Fibroblast of peridontal ligament (primary cell): ENCODE results near the gene DNAL1.
"Not testable (repeated sequence)": the region's sequence is repeated elsewhere in the genome, so short reads cannot be mapped to it uniquely, and the experiment has no call there.

ENCODE experiments used
- DNase-seq: peaks from one replicate; pipeline ENCODE4 v3.0.0-alpha.2; 2010; ENCODE audit errors: extremely low read depth

DNAL1 gene

DNA sequence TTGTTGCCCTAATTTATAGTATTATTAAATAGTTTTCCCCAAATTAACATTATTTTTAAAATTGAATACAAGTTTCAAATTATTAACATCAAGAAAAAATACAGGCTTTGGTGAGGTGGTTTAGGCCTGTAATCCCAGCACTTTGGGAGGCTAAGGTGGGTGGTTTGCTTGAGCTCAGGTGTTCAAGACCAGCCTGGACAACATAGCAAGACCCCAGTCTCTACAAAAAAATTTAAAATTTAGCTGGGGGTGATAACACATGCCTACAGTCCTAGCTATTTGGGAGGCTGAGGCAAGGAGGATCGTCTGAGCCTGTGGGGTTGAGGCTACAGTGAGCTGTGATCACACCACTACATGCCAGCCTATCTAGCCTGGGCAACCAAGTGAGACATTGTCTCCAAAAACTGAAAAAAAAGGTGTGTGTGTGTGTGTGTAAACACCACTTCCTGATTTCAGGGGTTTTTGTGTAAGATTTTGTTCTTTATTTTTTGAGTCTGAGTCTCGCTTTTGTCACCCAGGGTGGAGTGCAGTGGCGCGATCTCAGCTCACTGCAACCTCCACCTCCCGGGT lies 3.9 kb upstream of the DNAL1 start:
- no peak for DNase-seq

DNA sequence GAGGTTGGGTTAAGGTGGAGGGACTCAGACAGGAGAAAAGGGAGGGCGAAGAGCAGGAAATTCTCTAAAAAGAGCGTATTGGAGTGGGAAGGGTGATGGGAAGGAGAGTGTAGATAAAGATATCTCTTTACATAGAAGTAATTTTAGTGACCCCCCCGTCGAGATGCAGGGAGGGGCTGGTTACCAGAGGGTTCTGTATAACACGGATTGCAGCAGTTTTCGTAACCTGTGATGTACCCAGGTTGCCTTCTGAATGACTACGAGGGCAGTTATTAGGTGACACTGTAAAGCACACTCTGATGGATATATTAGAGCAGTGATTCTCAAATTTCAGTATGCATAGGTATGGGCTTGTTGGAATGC lies 443 bp downstream of the DNAL1 start:
- no peak for DNase-seq

DNA sequence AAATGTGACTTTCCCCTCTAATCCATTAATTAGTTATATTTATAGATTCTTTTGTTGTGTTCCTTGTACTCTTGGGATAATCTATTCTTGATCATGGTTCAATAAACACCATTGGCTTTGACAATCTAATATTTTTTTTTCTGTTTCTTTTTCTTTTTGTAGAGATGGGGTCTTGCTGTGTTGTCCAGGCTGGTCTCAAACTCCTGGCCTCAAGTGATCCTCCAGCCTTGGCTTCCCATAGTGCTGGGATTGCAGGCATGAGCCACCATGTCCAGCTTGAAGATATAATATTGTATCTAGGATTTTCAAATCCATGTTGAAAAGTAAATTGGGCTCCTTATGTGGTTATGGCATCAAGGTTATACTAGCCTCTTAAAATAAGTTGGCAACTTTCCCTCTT lies 6.2 kb downstream of the DNAL1 start:
- DNase-seq: no peak

DNA sequence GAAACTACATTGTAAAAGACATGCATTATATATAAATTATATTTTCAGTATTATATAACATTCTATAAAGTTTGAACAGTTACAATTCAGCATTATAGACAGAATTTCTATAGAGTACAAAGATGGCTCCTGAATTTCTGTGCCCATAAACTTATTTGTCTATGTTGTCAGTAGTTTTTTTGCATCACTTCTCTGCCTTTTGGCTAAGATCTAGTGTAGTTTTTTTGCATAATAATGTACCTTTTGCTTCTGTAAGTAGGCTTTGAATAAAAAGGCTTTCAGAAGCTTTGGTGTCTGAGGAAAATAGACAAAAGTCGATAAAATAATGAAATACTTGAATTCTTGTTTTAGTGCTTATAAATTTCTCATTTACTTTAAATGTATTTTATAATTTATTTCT lies 11.1 kb downstream of the DNAL1 start:
- no peak for DNase-seq

DNA sequence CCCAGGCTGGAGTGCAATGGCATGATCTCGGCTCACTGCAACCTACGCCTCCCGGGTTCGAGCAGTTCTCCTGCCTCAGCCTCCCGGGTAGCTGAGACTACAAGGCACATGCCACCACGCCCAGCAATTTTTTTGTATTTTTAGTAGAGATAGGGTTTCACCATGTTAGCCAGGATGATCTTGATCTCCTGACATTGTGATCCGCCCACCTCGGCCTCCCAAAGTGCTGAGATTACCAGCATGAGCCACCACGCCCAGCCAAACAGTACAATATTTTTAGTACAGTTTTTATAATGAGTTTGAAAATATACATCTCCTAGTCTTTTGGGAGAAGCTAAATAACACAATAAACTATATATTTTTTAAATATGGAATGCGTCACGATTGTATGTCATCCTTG lies 14.4 kb downstream of the DNAL1 start:
- not testable (repeated sequence) for DNase-seq

DNA sequence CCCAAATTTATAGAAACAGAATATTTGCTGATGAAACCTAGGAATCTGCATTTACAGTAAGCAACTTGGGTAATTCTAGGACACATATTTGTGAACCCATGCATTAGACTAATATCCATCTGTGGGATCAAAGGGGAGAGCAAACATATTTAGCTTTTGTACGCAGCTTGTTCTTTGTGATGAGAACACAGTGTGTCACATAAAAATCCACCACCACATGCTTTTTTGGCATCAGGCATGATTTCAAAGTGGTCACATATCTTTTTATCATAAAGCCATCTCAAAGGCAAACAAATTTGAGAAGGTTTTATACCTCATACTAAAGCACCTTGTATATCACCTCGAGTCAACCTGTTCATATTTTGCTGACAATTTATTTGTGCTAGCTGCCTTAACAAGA lies 15.7 kb downstream of the DNAL1 start:
- no peak for DNase-seq

DNA sequence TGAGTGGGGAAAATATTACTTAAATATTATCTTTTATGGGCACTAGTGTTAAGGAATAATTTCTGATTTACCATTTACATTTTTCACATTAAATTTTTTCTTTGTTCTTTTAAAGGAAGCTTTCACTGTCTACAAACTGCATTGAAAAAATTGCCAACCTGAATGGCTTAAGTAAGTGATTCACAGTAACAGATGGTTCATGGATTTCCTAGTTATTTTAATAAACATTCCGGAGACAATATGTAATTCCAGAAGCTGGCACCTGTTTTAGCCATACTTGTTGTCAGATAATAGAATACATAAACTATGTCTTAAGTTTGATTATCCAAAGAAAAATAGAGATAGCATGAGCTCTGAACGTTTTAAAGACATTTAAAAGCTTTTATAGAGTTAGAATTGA lies 17.1 kb downstream of the DNAL1 start:
- DNase-seq: peak; percentile 33

DNA sequence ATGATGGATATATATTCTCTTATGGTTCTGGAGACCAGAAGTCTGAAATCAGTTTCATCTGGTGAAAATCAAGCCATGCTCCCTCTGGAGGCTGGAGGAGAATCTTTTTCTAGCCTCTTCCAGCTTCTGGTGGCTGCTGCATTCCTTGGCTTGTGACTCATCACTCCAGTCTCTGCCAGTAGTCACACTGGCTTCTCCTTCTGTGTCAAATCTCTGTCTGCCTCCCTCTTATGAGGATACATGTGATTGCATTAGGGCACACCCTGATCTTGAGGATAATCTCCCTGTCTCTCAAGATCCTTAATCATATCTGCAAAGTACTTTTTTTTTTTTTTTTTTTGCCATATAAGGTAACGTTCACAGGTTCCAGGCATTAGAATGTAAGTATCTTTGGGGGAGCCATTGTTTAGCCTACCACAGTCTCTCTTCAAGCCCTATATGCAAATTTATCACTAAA lies 17.7 kb downstream of the DNAL1 start:
- peak; percentile 94 for DNase-seq

DNA sequence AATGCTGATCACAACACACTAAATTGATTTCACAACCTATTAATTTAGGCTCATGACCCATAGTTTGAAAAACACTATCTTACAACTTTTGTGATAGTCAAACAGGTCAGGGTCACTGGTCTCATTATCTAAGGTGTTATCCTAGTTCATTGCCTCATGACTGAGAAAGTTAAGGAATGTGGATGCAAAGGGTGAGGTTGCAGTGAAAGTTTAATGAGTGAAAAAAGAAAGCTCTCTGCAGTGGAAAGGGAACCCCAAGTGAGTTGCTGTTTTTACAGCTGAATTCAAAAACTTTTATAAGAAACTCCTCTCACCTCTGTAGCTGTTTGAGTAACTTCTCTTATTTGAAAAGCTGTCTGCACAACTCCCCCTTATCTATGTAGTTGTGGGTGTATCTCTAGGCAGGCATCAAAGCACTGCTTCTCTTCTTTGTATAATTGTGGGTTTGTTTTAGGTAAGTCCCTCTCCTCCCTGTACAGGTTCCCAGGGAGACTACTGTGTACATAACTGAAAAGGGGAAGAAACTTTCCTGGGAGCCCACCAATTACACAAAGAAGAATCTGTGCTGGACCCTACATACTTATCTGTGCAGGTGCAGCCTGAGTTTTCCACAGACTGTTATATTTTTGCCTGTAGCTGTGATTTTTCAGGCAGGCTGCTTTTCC lies 18.9 kb downstream of the DNAL1 start:
- no peak for DNase-seq

DNA sequence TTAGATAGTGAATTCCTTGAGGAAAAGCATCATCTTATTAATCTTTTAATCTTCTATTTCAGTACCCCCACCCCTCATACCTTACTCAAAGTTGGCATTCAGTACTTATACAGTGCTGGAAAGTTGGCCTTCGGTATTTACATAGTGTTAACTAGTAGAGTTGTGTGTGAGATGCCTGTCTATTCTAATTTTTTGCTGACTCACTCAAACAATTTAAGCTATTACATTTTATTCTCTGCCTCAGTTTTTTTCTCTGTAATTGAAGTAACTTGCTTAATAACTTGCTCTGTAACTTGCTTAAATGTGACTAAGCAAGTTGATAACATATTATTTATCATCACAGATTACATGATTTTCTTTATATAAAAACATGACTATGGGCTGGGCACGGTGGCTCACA lies 20.3 kb downstream of the DNAL1 start:
- DNase-seq: no peak

DNA sequence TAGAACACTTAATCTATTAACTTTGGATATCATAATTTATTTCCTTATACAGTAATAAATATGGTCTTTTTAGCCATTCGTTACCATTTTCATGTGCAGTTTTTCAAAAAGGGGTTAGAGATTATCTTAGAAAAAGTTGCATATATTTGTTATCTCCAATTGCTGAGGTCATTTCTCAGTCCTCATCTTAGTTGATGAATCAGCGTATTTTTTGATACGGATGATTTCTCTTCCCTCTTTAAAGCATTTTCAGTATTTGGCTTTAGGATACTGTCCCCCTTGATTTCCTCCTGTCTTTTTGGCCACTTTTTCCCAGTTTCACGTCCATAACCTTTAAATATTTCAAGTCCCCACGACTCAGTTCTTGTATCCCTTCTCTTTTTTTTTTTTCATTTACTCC lies 21.8 kb downstream of the DNAL1 start:
- no peak for DNase-seq

DNA sequence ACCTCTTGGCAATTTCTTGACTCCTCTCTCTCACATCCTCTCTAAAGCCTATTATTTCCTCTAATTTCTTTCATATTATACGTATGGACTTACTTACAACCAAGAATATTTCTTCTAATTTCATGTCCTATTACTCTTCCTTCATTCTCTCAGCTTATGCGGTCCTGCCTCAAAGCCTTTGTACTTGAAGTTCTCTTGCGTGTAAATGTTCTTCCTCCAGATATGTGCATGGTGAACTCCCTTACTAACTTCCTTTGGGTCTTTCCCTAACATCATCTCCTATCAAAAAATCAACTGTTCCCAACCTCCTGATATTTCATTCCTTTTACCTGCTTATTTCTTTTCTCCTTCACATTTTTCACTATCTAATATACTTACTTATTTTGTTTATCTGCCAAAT lies 23.1 kb downstream of the DNAL1 start:
- no peak for DNase-seq

DNA sequence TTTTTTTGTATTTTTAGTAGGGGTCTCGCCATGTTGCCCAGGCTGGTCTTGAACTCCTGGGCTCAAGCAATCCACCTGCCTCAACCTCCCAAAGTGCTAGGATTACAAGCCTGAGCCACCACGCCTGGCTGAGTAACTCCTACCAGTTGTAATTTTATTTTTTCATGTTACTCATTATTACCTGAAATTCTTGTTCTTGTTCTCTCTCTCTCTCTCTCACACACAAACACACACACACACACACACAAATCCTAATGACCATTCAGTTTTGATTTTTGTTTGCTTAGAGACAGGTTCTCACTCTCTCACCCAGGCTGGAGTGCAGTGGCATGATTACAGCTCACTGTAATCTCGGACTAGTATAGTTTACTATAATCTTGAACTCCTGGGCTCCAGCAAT lies 30.2 kb downstream of the DNAL1 start:
- DNase-seq: no peak

DNA sequence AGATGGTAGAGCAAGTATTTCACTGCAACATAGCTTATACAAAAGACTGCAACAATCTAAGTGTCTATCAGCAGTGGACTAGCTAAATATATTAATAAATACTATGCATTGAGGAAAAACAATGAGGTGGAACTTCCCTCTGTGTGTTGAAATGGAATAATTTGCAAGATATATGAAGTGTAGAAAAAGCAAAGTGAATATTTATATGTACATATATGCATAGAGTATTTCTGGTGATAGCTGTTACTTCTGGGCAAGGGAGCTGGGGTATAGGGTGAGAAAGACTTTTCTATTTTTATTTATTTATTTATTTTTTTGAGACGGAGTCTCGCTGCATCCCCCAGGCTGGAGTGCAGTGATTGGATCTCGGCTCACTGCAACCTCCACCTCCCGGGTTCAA lies 33.9 kb downstream of the DNAL1 start:
- no peak for DNase-seq

DNA sequence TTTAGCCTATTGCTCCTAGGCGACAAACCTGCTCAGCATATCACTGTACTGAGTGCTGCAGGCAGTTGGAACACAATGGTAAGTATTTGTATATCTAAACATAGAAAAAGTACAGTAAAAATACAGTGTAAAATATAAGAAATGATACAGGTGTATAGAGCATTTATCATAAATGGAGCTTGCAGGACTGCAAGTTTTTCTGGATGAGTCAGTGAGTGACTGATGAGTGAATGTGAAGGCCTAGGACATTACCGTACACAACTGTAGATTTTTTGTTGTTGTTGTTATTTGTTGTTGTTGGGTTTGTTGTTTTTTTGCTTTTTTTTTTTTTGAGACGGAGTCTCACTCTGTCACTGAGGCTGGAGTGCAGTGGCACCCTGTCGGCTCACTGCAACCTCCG lies 36.0 kb downstream of the DNAL1 start:
- no peak for DNase-seq

DNA sequence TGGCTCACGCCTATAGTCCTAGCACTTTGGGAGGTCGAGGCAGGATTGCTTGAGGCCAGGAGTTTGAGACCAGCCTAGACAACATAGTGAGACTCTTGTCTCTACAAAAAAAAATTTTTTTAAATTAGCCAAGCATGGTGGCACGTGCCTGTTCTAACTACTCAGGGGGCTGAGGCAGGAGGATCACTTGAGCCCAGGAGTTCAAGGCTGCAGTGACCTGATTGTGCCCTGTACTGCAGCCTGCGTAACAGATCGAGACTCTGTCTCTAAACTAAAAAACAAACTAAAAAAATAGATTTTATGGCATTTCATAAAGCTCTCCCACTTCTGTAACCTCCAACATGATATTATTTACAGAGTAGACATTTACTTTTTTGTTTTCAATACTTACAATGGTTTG lies 39.8 kb downstream of the DNAL1 start:
- DNase-seq: no peak

DNA sequence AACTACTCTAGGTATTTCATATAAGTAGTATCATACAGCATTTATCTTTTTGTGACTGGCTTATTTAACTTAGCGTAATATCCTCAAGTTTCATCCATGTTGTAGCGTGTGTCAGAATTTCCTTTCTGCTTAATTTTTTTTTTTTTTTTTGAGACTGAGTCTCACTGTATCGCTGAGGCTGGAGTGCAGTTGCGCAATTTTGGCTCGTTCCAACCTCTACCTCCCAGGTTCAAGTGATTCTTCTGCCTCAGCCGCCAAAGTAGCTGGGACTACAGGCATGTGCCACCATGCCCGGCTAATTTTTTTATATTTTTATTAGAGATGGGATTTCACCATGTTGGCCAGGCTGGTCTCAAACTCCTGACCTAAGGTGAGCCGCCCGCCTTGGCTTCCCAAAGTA lies 40.5 kb downstream of the DNAL1 start:
- no peak for DNase-seq

DNA sequence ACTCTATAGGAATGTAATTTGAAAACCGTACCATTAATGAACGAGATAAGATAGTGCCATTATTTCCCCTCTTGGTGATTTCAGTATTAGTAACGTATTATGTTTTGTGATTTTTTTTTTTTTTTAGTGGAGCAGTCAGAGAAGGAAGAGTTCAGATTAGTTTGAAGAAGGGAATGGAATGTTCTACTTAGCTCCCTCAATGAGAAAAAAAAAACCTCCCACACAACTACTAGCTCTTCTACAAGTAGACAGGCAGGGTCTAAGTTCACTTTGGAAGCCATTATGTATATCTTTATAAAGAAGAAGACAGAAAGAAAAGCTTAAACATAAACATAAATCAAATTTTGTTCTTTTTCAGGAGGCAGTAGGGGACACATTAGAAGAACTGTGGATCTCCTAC lies 42.1 kb downstream of the DNAL1 start:
- DNase-seq: no peak

DNA sequence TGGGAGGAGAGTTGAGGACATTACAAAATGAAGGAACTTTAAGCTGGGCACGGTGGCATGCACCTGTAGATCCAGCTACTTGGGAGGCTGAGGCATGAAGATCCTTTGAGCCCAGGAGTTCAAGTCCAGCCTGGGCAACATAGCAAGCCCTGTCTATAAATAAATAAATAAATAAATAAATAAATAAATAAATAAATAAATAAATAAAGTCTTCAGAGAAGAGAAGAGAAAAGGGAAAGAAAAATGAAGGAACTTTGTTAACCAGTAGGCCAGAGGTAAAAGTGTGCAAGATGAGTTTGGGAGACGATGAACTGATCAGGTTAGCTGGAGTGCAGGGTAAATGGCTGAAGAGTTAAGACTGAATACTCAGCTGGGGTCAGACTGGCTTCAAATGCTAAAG lies 49.3 kb downstream of the DNAL1 start:
- no peak for DNase-seq

DNA sequence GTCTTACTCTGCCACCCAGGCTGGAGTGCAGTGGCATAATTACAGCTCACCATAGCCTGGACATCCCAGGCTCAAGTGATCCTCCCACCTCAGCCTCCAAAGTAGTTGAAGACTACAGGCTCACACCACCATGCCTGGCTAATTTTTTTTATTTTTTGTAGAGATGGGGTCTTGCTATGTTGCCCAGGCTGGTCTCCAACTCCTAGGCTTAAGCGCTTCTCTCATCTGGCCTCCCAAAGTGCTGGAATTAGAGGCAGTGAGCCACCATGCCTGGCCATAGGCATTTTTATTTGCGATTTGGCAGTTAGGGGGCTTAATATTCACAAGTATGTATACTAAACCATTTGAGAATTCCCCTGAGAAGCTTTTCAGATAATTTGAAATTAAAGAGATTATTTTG lies 50.3 kb downstream of the DNAL1 start:
- no peak for DNase-seq

DNA sequence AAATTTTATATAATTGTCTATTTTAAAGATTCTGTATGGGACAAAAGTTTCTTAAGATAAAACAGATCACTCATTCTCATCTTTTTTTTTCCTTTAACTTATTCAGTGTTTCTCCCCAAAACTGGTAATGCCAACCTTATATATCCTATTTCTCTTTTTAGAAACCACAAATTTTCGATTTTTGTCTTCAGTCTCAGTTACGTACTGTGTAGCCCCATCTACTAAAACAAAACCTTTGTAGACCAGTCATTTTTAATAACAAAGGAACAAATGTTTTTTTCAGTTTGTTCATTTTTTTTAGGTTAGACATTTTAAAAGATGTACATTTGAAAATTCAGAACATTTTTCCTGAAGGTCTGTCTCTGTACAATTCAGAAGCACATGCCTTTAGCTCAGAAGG lies 51.2 kb downstream of the DNAL1 start:
- no peak for DNase-seq

DNA sequence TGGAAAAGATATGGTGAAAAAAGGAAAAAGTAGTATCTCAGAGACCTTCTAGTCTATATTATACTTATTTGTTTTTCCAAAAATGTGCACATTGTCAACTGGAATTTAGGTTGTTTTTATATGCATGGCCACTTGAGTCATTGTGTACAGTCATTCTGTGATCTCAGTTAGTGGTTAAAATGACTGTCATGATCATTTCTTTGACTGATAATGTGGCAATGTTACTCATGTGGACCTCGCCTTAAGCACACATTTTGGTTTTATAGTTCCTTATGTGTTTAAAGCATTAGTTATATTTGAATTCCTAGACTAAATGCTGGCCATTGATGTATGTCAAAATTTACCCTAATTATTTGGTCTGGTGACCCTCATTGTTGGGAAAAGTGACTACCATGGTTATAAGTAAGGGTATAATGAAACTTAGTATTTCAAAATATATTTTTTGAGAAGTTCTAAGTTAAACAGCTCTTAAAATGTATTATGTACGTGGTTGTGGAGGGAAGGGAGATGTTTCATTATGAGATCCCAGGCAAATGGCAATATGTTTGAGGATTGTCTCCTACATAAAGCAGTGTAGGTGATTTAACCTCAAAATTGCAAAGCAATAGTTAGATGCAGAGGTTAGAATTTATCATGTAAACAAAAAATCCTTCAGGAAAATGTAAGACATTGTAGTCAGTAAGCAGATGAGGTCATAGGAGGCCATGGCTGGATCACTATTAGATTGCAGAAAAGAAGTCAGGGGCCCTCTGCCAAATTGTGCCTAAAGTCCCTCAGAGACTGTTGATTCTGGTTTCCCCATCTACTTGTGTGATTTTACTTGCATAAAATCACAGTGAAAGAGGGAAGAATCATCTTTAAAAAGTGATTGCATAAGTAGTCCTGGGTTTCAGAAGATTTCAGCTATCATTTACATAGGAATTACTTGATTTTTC lies 51.9 kb downstream of the DNAL1 start:
- peak; percentile 86 for DNase-seq

DNA sequence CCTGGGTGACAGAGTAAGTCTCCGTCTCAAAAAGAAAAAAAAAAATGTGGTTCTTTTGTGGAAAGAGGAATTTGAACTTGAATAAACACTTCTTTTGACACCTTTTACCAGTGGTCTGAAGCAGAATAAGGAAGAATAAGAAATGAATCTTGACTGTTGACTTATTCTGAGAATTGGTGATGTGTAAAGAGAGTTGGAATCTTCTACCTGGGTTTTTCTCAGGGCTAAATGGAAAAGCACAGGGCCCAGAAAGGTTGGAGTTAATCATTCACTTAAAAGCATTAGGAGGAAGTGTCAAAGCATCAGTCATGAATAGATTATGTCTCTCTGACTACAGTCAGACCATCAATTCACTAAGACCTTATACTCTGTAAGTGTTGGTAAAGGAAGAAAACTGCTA lies 55.5 kb downstream of the DNAL1 start:
- DNase-seq: no peak
